Body of pancreas (tissue), 4 donors: ENCODE measurements around the gene NOCT. TPM values are rescaled to one million over a fixed set of nuclear protein-coding genes. Genes with fewer than 3 reads are reported as not detected.

Experiments used
- ATAC-seq: fragments of 150-250 bp; one replicate; pipeline ENCODE4 v1.9.1; 2016
- DNase-seq, 4 donors: peaks; one replicate each; pipeline ENCODE4 v3.0.0-alpha.2; 2019
- H3K27ac ChIP-seq, 4 donors: fragments of 200-600 bp; sonication (generic); 1 replicate in 3 of 4; 2 replicates in 1 of 4; pipeline versions ENCODE4 v1.5.1 to v1.6.1; 2016 to 2019; ENCODE audit warnings: mild to moderate bottlenecking in 1 of 4, mixed read lengths in 1 of 4, moderate library complexity in 1 of 4
- H3K27me3 ChIP-seq, 2 donors: fragments of 200-600 bp; sonication (generic); one replicate each; pipeline ENCODE4 v1.6.0; 2016; ENCODE audit warnings: mild to moderate bottlenecking in 1 of 2
- H3K36me3 ChIP-seq, 2 donors: fragments of 200-600 bp; sonication (generic); replicated peaks in 1 of 2; 2 replicates each; pipeline ENCODE4 v1.5.1; 2016; ENCODE audit warnings: low read depth in 2 of 2; ENCODE audit not compliant: insufficient read depth in 1 of 2
- H3K4me1 ChIP-seq: fragments of 200-600 bp; sonication (generic); one replicate; pipeline ENCODE4 v1.6.0; 2016
- H3K4me3 ChIP-seq, 2 donors: fragments of 200-600 bp; sonication (generic); 1 replicate in 1 of 2; 2 replicates in 1 of 2; pipeline ENCODE4 v1.5.1; 2016 to 2019
- H3K9me3 ChIP-seq, 3 donors: fragments of 200-600 bp; sonication (generic); 1 replicate in 2 of 3; 2 replicates in 1 of 3; pipeline ENCODE4 v1.5.1; 2016
- POLR2A ChIP-seq, 3 donors: fragments of 450-650 bp; IDR thresholded peaks; one replicate each; pipeline ENCODE4 v1.6.1; 2016; ENCODE audit warnings: antibody characterized with exemption in 3 of 3, mild to moderate bottlenecking in 2 of 3
- WGBS, 2 donors: methylation state at CpG; one replicate each; pipeline ENCODE4 v1.1.5; 2017; 5-methylcytosine and 5-hydroxymethylcytosine counted together
- intact Hi-C: fragments of 100-400 bp; cut with DNase I; formaldehyde crosslinking; loops from one replicate; pipeline ENCODE4 v1.15.1; 2023
- total RNA-seq, 2 donors: library from RNA; depleted of rRNA; stranded (reverse); fragments of >200 nt; gene quantifications; one replicate each; pipeline ENCODE4 v1.1.0, GENCODE V29; 2016
- TF ChIP-seq, protein P1 (sequence below), 7 experiments: fragments of 450-650 bp in 4 of 7; fragments of 200-600 bp in 3 of 7; sonication (generic) in 3 of 7; IDR thresholded peaks; one replicate each; pipeline ENCODE4 v1.5.1; 2016 to 2019; ENCODE audit warnings: antibody characterized with exemption in 7 of 7

NOCT gene
- total RNA-seq, 2 donors from 2014 or later, result 5.7 to 11.9 TPM

DNA sequence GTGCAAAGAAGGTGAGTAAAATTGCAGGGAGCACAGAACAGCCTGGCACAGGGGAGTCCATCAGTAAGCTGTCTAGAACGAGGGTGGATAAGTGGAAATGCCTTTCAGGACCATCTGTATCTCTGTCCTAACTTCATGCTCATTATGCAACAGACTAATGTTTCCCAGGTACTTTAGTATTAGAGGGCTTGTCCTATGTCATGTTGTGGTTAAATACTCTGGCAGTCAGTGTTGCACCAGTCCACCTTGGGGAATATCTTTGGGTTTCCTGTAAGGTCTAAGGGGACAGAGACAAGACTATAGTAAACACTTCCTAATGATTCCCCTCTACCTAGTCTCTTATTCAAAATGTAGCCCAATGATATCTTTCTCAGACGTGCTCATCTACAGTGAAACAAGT, 21.3 kb downstream of the NOCT start:
- no peak for DNase-seq
- 74 to 79% methylated on average over 2 of the region's 2 CpGs for WGBS, 2 donors
- intact Hi-C loops, result no loop called here

GRCh38 chr4:139038874-139039443, 23.4 kb downstream of the NOCT start:
- DNase-seq (no peak), ATAC-seq (no peak)
- Histone ChIP-seq H3K9me3 (no peaks in the 10 kb centered on the region), H3K27ac (no peak overlapping the region), H3K4me1 (no peaks in the 10 kb centered on the region), H3K4me3 (no peak overlapping the region), H3K36me3 (peaks cover 0 to 1% of the 10 kb centered on the region in 2 donors), H3K27me3 (no peaks in the 10 kb centered on the region)
- WGBS, 2 donors, result 83 to 89% methylated on average over 1 of the region's 1 CpG
- TF ChIP-seq, protein P1, sequence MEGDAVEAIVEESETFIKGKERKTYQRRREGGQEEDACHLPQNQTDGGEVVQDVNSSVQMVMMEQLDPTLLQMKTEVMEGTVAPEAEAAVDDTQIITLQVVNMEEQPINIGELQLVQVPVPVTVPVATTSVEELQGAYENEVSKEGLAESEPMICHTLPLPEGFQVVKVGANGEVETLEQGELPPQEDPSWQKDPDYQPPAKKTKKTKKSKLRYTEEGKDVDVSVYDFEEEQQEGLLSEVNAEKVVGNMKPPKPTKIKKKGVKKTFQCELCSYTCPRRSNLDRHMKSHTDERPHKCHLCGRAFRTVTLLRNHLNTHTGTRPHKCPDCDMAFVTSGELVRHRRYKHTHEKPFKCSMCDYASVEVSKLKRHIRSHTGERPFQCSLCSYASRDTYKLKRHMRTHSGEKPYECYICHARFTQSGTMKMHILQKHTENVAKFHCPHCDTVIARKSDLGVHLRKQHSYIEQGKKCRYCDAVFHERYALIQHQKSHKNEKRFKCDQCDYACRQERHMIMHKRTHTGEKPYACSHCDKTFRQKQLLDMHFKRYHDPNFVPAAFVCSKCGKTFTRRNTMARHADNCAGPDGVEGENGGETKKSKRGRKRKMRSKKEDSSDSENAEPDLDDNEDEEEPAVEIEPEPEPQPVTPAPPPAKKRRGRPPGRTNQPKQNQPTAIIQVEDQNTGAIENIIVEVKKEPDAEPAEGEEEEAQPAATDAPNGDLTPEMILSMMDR (IDR thresholded peaks at IDR 0.05), result no peak
- TF ChIP-seq POLR2A (IDR thresholded peaks at IDR 0.05), result no peak
- intact Hi-C loops, result no loop called here

More for the DNA sequence above, 21.3 kb downstream of the NOCT start:
- Histone ChIP-seq H3K9me3 (no peaks in the 10 kb centered on the region), H3K4me1 (no peaks in the 10 kb centered on the region), H3K4me3 (no peak overlapping the region), H3K36me3 (no peaks in the 10 kb centered on the region), H3K27me3 (no peaks in the 10 kb centered on the region), H3K27ac (no peak overlapping the region)
- TF ChIP-seq POLR2A (IDR thresholded peaks at IDR 0.05), result no peak
- TF ChIP-seq, protein P1 (IDR thresholded peaks at IDR 0.05), result no peak
- no peak for ATAC-seq

DNA sequence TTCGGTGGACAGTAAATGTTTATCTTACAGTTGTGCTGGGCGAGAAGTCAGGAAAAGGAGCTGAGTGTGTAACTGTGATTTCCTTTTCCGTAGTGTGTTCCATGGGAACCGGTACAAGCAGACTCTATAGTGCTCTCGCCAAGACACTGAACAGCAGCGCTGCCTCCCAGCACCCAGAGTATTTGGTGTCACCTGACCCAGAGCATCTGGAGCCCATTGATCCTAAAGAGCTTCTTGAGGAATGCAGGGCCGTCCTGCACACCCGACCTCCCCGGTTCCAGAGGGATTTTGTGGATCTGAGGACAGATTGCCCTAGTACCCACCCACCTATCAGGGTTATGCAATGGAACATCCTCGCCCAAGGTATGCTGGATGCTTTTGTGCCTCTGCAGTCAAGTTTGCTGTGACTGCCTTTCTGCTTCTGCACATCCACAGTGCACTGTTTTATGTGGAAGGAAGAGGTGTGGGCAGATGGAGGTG, 27.4 kb downstream of the NOCT start:
- H3K4me3 ChIP-seq, result no peak overlapping the region
- peak; percentile 9 for ATAC-seq
- no peak for DNase-seq
- H3K36me3 ChIP-seq, result peaks cover 0 to 4% of the 10 kb centered on the region in 2 donors
- intact Hi-C loops, result no loop called here
- 78 to 83% methylated on average over 9 to 10 of the region's 10 CpGs for WGBS, 2 donors
- H3K27ac ChIP-seq, result no peak overlapping the region
- no peaks in the 10 kb centered on the region for H3K9me3 ChIP-seq
- TF ChIP-seq POLR2A (IDR thresholded peaks at IDR 0.05), result no peak
- TF ChIP-seq, protein P1 (IDR thresholded peaks at IDR 0.05), result no peak
- no peaks in the 10 kb centered on the region for H3K27me3 ChIP-seq
- no peaks in the 10 kb centered on the region for H3K4me1 ChIP-seq

- ATAC-seq (no peak), DNase-seq (no peak)
- TF ChIP-seq, protein P1 (IDR thresholded peaks at IDR 0.05), result no peak
- TF ChIP-seq POLR2A (IDR thresholded peaks at IDR 0.05), result no peak
- Histone ChIP-seq H3K9me3 (no peaks in the 10 kb centered on the region), H3K27ac (no peak overlapping the region), H3K4me3 (no peak overlapping the region), H3K27me3 (no peaks in the 10 kb centered on the region), H3K4me1 (no peaks in the 10 kb centered on the region), H3K36me3 (peaks cover 0 to 4% of the 10 kb centered on the region in 2 donors)
- intact Hi-C loops, result no loop called here
- WGBS, 2 donors, result 90 to 93% methylated on average over 2 of the region's 2 CpGs
Observed at GRCh38 chr4:139044291-139044690, 28.7 kb downstream of the NOCT start.

GRCh38 chr4:139048026-139048425, 32.4 kb downstream of the NOCT start:
- Histone ChIP-seq H3K9me3 (no peaks in the 10 kb centered on the region), H3K27me3 (no peaks in the 10 kb centered on the region), H3K4me1 (no peaks in the 10 kb centered on the region), H3K27ac (no peak overlapping the region), H3K4me3 (no peak overlapping the region), H3K36me3 (peaks cover 0 to 4% of the 10 kb centered on the region in 2 donors)
- no peak for TF ChIP-seq POLR2A (IDR thresholded peaks at IDR 0.05)
- TF ChIP-seq, protein P1 (IDR thresholded peaks at IDR 0.05), result no peak
- intact Hi-C loops, result no loop called here
- no peak for ATAC-seq
- DNase-seq, result no peak
- WGBS, 2 donors, result 48 to 54% methylated on average over 3 of the region's 3 CpGs
